Dedifferentiated amniotic fluid mesenchymal stem cell (primary cell): ENCODE measurements around the gene VRTN.
A peak's percentile ranks its signal among the peaks of the same experiment; 100 is the strongest.
"Not testable (repeated sequence)": the region's sequence is repeated elsewhere in the genome, so short reads cannot be mapped to it uniquely, and the experiment has no call there.

Experiments used
- DNase-seq: peaks from one replicate; pipeline ENCODE4 v3.0.0-alpha.2; 2016; ENCODE audit errors: extremely low spot score

Gene VRTN, protein sequence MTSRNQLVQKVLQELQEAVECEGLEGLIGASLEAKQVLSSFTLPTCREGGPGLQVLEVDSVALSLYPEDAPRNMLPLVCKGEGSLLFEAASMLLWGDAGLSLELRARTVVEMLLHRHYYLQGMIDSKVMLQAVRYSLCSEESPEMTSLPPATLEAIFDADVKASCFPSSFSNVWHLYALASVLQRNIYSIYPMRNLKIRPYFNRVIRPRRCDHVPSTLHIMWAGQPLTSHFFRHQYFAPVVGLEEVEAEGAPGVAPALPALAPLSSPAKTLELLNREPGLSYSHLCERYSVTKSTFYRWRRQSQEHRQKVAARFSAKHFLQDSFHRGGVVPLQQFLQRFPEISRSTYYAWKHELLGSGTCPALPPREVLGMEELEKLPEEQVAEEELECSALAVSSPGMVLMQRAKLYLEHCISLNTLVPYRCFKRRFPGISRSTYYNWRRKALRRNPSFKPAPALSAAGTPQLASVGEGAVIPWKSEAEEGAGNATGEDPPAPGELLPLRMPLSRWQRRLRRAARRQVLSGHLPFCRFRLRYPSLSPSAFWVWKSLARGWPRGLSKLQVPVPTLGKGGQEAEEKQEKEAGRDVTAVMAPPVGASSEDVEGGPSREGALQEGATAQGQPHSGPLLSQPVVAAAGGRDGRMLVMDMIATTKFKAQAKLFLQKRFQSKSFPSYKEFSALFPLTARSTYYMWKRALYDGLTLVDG

DNA sequence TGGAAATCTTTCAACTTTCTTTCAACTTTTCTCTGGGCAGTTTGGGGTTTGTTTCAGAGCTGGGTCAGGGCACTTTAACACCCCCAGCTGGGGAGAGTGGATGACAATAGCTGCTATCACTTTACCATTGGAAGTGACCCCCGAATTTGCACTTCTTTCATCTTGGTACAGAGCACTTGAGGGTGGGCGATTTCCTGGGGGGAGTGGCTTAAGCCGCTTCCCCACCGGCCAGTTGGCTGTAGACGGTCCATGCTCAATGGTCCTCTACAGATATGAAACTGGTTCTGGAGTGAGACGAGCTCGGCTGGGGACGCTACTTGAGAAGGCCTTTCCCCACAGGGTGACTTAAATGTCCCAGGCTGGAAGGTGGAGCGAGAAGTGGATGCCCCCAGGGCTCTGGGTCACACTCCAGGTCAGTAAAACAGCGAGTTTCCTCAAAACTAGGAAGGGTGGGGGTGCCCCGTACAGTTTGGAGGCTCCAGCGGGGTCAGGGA lies at the start of gene VRTN:
VRTN (plus strand) TSS at position 231 of the 494 bp plus-strand sequence. CDS start 8,313 bp downstream, outside the sequence.
- no peak for DNase-seq

DNA sequence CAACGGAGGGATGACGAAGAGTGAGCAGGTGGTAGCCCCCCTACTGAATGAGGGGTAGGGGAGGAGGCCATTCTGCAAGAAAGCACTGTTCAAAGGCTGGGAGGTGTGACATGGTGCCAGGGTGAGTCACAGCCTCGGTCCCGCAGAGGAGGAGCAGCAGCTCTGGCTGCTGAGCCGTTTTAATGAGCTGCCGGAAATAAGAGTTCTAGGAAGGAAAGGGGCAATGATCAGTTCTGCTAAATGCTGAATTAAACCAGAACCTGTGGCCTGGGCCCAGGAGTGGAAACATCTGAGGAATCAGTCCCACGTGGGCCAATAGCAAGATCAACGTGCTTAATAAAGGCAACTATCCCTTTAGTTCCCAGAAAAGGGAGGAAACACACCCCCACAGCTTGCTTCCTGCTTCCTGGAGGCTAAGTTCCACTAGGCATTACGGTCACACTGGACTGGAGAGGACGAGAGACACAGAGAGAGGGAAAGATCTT lies 49.2 kb upstream of the VRTN start:
- DNase-seq = no peak

DNA sequence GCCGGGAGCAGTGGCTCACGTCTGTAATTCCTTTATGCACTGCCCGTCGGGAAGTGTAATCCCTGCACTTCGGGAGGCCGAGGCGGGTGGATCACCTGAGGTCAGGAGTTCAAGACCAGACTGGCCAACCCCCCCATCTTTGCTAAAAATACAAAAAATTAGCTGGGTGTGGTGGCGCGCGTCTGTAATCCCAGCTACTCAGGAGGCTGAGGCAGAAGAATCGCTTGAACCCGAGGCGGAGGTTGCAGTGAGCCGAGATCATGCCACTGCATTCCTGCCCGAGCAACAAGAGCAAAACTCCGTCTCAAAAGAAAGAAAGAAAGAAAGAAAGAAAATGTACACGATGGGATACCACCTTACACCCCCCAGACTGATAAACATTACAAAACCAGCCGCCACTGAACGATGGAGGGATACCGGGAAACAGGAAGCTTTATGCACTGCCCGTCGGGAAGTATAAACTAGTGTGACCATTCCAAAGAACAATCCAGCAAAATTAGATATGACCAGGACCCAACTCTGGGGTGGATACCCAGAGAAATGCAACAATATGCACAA lies 46.6 kb upstream of the VRTN start:
- DNase-seq = no peak

DNA sequence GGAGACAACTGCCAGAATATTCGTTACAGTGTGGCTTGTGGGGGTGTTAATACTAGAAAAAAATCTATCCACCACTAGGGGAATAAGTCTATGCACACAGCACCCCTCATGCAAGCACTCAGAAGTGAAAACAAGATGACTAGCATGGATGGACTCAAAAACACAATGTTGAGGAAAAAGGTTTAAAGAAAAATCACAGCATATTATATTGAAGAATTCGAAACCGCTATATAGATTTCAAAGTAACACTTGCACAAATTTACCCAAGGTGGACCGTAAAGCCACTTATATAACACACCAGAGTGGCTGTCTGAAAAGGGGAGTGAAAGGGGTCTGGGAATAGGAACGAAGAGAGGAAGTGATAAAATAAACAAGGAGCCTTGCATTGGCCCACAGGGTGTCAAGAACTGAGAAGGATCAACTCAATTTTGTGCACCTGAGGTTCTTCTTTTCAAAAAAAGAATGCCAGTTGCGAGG lies 46.1 kb upstream of the VRTN start:
- DNase-seq = peak; percentile 59

DNA sequence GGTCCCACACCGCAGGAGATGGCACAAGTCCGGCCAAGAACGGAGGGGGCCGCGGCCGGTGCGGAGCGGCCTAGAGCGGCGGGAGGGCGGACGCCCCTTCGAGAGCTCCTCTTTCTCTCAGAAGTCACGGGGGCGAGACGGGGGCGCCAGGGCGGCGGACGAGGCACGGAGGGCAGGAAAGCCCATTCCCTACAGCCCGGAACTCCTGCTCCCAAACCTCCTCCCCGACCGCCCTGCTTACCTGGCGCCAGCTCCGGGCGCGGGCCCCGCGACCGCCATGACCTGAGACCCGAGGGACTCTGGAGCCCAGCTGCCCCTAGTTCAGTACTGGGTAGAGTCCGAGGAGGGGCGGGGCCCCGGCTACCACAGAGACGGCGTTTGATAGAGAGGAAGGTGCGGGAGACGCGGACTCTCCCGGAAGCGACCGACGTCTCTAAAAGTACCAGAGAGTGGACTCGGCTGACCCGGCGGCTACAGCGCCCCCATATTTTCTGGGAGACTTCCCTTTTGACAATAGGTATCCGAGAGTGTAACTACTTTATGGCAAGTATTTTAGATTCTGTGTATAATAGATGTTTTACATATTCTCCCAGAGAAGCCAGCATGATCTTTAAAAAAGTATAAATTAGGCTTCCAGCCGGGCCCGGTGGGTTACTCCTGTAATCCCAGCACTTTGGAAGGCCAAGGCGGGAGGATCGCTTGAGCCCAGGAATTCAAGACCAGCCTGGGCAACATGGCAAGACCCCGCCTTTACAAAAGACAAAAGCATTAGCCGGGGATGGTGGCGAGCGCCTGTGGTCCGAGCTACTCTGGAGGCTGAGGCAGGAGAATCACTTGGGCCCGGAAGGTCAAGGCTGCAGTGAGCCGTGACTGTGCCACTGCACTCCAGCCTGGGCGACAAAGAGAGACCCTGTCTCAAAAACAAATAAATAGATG lies 45.4 kb upstream of the VRTN start, which contains the start of gene ABCD4:
ABCD4 (minus strand) TSS at position 301 of the 936 bp plus-strand sequence; CDS start at position 279, 22 bp downstream.
- DNase-seq = peak; percentile 78

DNA sequence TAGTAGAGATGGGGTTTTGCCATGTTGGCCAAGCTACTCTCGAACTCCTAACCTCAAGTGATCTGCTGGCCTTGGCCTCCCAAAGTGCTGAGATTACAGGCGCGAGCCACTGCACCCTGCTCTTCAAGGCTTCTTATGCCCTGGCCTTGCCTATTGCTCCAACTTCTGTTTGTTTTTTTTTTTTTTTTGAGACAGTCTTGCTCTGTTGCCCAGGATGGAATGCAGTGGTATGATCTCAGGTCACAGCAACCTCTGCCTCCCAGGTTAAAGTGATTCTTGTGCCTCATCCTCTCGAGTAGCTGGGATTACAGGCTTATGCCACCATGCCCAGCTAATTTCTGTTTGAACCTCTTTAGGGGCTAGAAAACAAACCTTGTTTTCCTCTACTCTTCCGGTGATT lies 39.6 kb upstream of the VRTN start:
- DNase-seq = peak; percentile 2

DNA sequence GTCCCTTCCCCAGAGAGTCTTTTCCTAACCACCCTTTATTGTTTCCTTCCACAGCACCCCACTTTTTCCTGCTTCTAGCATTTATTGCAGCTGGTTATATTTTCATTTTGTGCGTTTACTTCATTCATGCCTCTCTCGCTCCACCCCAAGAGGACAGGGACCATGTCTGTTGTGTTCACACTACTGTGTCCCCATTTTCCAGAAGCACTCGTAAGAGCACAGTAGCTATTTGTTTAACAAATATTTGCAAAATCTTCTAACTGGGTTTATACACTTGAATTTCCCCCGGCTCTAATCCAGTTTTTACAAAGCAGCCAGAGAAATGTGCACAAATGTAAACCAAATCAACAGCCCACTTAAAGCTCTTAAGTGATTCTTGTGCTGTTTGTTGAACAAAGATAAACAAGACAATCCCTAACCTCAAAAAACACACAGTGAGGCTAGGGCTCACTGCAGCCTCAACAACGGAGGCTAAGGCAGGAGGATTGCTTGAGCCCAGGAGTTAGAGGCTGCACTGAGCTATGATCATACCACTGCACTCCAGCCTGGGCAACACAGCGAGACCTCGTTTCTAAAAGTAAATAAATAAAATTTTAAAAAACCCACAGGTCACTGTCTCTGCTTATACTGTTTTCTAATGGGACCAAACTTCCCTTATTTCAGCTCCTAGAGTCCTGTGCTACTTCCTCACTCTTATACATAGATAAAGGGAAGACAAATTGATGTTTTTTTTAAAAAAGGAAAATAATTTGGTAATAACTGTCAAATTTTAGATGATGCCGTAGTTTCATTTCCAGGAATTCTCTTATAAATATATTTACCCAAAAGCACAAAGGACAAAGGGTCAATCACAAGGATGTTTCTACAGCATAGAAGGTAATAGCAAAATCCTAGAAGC lies 38.9 kb upstream of the VRTN start:
- peak; percentile 13 for DNase-seq

DNA sequence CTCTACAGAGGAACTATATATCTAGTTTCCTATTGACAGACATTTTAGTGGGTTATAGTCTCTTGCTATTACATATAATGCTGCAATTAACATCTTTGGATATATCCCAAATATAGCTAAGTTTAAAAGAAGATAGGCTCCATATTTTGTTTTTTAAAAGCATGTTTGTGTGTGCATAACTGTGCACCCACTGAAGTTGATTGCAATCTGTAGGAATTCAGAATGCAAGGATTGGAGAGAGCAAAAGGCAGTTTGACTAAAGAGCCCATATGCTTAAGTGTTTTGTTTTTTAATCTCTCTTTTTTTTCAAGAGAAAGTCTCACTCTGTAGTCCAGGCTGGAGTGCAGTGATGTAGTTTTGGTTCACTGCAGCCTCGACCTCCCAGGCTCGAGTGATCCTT lies 36.1 kb upstream of the VRTN start:
- DNase-seq = no peak

DNA sequence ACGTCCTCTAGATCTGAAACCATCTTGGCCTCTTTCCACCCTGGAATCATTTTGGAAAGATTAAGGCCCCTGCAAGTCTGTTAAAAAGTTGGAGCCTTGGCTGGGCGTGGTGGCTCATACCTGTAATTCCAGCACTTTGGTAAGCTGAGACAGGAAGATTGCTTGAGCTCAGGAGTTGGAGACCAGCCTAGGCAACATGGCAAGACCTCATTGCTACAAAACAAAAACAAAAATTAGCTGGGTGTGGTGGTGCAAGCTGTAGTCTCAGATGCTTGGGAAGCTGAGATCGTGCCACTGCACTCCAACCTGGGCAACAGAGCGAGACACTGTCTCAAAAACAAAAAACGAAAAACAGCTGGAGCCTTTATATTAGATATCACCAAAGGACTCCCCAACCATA lies 34.7 kb upstream of the VRTN start:
- DNase-seq = no peak

DNA sequence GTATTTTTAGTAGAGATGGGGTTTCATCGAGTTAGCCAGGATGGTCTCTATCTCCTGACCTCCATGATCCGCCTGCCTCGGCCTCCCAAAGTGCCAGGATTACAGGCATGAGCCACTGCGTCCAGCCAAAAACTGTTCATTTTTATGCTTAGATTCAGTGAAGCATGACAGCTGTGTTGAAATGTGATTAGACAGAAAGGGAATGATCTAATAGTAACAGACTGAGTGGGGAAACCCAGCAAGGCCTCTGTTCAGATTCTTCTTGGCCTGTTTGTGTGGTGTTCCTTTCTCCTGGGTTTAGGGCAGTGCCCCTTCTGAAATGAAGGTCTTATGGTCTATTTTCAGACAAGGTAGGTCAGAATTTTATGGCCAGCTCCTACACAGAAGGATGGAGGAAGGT lies 33.7 kb upstream of the VRTN start:
- peak; percentile 25 for DNase-seq

DNA sequence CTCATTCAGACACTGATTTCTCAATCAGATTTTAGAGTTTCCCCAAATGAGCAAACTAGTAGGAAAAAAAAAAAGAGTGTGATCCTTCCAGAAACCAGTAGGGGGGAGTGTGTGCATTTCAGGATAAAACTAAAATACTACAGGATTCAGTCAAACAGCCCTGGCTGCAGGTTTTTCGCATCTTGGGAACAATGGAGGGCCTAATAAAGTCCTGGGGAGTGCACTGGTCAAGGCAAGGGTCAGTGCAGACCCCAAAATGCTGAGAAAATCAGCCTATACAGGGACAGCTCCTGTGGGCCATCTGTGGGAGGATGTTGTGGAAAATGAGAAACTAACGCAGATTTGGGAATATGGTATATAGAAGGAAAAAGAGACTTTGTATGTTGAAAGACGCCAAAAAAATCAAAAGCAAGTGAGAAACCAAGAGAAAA lies 23.3 kb upstream of the VRTN start:
- peak; percentile 38 for DNase-seq

DNA sequence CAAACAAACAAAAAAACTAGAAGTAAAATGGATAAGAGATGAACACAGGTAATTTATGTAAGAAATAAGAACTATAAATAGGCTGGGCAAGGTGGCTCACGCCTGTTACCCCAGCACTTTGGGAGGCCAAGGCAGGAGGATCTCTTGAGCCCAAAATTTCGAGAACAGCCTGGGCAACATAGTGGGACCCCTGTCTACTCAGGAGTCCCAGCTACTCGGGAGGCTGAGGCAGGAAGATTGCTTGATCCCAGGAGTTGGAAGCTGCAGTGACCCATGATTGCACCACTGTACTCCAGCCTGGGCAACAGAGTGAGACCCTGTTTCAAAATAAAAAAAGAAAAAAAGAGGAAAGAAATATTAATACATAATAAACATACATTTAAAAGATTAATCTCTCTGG lies 22.8 kb upstream of the VRTN start:
- no peak for DNase-seq

DNA sequence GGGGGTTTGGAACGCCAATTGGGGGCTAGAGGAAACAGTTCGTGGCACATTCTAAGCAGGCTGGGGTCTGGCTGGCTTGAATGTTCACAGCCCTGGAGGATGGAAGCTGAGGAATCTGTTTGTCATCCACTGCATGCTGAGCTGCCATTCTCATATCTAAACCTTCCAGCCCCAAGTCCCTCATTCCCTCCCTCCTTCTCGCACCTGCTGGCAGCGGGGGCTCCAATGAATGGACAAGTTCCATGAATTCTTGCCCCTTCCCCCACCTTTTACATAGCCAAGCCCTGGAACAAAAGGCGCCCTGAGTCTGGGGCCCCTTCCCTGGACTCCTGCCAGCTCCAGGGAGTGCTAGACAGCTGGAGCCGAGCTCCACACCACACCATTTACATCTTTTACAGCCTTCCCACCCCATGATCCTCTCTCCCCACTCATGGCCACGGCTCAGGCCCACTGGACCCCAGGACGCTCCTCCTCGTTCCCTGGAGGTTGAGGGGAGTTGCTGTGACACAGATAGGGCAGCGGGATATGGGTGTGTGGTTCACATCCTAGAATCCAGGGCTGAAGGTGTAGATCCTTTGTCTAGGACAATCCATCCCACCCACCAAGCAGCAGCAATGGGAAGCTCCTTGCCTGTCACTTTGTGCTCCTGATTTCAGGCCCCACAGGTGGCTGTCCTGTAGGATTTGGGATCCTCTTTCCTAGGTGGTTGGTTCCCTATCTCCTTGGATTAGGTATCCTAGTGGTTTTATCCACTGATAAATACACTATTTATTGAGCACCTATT lies 21.7 kb upstream of the VRTN start:
- DNase-seq = no peak

DNA sequence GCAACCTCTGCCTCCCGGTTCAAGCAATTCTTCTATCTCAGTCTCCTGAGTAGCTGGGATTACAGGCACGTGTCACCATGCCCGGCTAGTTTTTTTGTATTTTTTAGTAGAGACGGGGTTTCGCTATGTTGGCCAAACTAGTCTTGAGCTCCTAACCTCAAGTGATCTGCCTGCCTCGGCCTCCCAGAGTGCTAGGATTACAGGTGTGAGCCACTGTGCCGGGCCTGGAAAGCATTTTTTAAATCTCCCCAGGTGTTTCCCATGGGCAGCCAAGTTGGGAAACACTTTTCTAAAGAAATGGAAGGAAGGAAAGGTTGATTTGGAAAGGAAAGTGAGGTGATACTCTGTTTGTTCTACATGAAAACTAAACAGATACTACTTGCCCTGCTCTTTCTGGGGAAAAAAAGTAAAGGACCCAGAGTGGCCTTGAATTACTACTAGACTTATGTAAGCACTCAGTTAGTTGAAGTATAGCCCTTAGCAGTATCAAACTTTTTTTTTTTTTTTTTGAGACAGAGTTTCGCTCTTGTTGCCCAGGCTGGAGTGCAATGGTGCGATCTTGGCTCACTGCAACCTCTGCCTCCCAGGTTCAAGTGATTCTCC lies 18.2 kb upstream of the VRTN start:
- DNase-seq = not testable (repeated sequence)

DNA sequence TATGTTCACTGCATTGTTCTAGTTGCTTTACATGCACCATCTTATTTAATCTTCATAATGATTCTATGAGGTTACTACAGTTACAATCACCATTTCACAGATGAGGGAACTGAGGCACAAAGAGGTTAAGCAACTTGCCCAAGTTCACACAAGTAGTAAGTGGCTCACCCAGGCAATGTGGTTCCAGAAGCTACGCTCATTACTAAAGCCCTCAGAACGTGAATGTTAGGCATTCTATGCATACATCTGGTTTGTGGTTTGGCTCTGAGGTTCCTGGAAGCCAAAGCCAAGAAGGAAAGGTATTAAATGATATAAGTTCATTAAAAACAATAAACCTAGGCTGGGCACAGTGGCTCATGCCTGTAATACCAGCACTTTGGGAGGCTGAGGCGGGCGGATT lies 14.4 kb upstream of the VRTN start:
- DNase-seq = peak; percentile 46

DNA sequence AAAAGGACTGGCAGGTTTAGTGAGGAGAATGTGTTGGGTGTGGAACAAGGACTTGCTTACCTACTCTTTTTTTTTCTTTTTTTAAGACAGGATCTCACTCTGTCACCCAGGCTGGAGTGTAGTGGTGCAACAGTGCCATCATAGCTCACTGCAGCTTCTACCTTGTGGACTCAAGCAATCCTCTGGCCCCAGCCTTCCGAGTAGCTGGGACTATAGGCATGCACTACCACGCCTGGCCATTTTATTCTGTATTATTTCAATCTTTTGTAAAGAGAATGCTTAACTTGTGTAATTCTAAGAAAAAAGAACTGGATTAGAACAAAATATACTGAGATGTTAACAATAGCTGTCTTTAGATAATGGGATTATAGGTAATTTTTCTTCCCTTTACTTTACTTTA lies 1.9 kb upstream of the VRTN start:
- DNase-seq = no peak

DNA sequence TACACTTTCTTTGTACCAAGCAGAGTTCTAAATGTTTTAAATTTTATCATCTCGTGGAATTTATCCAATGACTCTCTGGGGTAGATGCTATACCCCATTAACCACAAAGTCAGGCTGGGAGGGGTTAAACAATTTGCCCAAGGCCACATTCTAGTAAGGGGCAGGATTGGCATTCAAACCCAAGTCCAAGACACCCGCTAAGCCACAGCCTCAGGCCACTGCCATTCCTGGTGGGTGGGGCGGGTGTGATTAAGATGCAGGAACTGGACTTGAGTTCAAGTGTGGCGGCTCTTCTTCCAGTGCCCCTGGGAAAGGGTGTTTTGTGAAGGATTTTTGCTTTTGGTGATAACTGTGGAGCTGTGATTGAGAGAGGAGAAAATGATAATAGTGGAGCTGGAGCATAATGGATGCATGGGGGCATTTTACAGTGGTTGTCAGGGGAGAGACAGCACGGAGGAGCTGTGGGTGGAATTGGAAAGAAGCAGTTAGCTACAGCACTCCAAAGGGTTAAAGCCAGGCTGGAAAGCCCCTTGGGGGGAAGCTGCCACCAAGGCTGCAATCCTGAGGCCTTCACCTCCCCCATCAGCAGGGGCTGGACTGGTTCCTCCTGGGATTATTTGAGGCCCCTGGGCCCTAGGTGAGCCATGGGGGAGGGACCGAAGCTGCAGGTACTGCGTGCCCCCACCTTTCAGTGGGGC lies 1.0 kb upstream of the VRTN start:
- DNase-seq = no peak

DNA sequence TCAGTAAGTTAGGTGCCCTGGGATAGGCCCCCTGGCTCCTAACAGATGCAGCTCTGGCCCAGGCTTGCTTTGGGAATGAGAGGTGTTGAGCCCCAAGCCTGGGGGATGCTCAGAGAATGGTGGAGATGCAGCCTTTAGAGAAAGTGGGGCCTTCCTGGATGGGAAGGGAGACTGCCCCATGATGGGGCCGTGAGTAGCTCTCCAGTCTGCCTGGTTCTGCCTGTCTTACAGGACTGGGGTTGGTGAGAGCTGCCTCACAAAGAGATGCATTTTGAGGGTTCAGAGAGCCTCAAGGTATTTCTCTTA lies 523 bp upstream of the VRTN start:
- no peak for DNase-seq
